OCI-LY7 (cell line): ENCODE measurements around the gene NRF1. TPM values are rescaled to one million over a fixed set of nuclear protein-coding genes. Genes with fewer than 3 reads are reported as not detected.

ENCODE experiments used
- BruUV-seq: library from RNA; stranded (reverse); fragments of 400-500 nt; replicated peaks from 2 replicates; lab custom pipeline; 2021; lab: Mats Ljungman, UMichigan
- CTCF ChIA-PET: fragments of 300-600 bp; sonication (Branson Sonifier 250); formaldehyde crosslinking; loops from one replicate; lab custom pipeline; 2022; ENCODE audit warnings: antibody characterized with exemption; ENCODE audit not compliant: unreplicated experiment; lab: Charles Lee
- POLR2A ChIA-PET: fragments of 300-600 bp; sonication (Branson Sonifier 250); formaldehyde crosslinking; loops from one replicate; lab custom pipeline; 2022; ENCODE audit warnings: antibody characterized with exemption; lab: Charles Lee
- DNase-seq: peaks from one replicate; pipeline ENCODE4 v3.0.0-alpha.2; 2015; ENCODE audit warnings: low spot score
- H2AFZ ChIP-seq: fragments of 200-600 bp; sonication (generic), shearing (Covaris generic); 2 replicates; pipeline ENCODE4 v1.6.1; 2014; ENCODE audit warnings: mild to moderate bottlenecking, antibody characterized with exemption, low read length, moderate library complexity
- H3K27ac ChIP-seq: fragments of 200-600 bp; sonication (generic); 2 replicates; pipeline ENCODE4 v1.5.1; 2014; ENCODE audit warnings: mixed run types, low read depth, mild to moderate bottlenecking, moderate library complexity, low read length, inconsistent platforms; ENCODE audit not compliant: poor library complexity, severe bottlenecking
- H3K36me3 ChIP-seq: fragments of 200-600 bp; sonication (generic); 2 replicates; pipeline ENCODE4 v1.6.1; 2014; ENCODE audit warnings: mild to moderate bottlenecking, antibody characterized with exemption, low read length, moderate library complexity, mixed read lengths; ENCODE audit not compliant: insufficient read depth
- H3K4me1 ChIP-seq: fragments of 200-600 bp; sonication (generic); 2 replicates; pipeline ENCODE4 v1.5.1; 2014; ENCODE audit warnings: mild to moderate bottlenecking, low read length; ENCODE audit not compliant: insufficient read depth, poor library complexity, severe bottlenecking
- H3K4me2 ChIP-seq: fragments of 200-600 bp; sonication (generic); 2 replicates; pipeline ENCODE4 v1.6.1; 2014; ENCODE audit warnings: mild to moderate bottlenecking, low read length
- H3K4me3 ChIP-seq: fragments of 200-600 bp; sonication (generic); 2 replicates; pipeline ENCODE4 v1.5.1; 2014; ENCODE audit warnings: mild to moderate bottlenecking, low read depth, low read length; ENCODE audit not compliant: poor library complexity, severe bottlenecking
- H3K79me2 ChIP-seq: fragments of 200-600 bp; sonication (generic); 2 replicates; pipeline ENCODE4 v1.6.1; 2016; ENCODE audit warnings: low read depth, mild to moderate bottlenecking, low read length, moderate library complexity, mixed read lengths; ENCODE audit not compliant: insufficient read depth
- H3K9me2 ChIP-seq: fragments of 200-600 bp; sonication (generic); 2 replicates; pipeline ENCODE4 v1.6.1; 2016; ENCODE audit warnings: mild to moderate bottlenecking, low read length, mixed read lengths; ENCODE audit not compliant: insufficient read depth
- H3K9me3 ChIP-seq: fragments of 200-600 bp; sonication (generic); 2 replicates; pipeline ENCODE4 v1.6.1; 2014; ENCODE audit warnings: mild to moderate bottlenecking, mixed run types, low read length, mixed read lengths
- H4K20me1 ChIP-seq: fragments of 200-600 bp; sonication (generic); 2 replicates; pipeline ENCODE4 v1.6.1; 2014; ENCODE audit warnings: mild to moderate bottlenecking, antibody characterized with exemption, low read length, moderate library complexity, mixed read lengths; ENCODE audit not compliant: insufficient read depth
- CTCF ChIP-seq: fragments of 200-600 bp; sonication (generic); conservative IDR thresholded peaks from 2 replicates; pipeline ENCODE4 v1.5.1; 2014; ENCODE audit warnings: mild to moderate bottlenecking, antibody characterized with exemption, low read length, moderate library complexity, mixed read lengths
- EZH2phosphoT487 ChIP-seq: fragments of 200-600 bp; sonication (generic); IDR thresholded peaks from 2 replicates; pipeline ENCODE4 v1.6.1; 2018; ENCODE audit warnings: low read depth, borderline replicate concordance, mild to moderate bottlenecking, mixed run types, antibody characterized with exemption, low read length, moderate library complexity, mixed read lengths
- intact Hi-C: fragments of 100-400 bp; cut with micrococcal nuclease; formaldehyde crosslinking; loops from one replicate; pipeline ENCODE4 v1.10.0; 2022; ENCODE audit not compliant: unreplicated experiment
- total RNA-seq, 2 experiments: library from RNA; depleted of rRNA in 1 of 2; stranded (reverse); fragments of >200 nt in 1 of 2; shearing (Covaris generic) in 1 of 2; gene quantifications; 2 replicates each; pipeline ENCODE4 v1.2.3, GENCODE V29; 2014 to 2022

Gene NRF1
- total RNA-seq, 2 experiments from 2014 or later = 26.5 to 26.9 TPM

GRCh38 chr7:129764247-129765084, 152.9 kb downstream of the NRF1 start:
- no peaks in the 10 kb centered on the region for H3K9me2 ChIP-seq
- H3K27ac ChIP-seq = no peak overlapping the region
- intact Hi-C loops = no loop called here
- H3K9me3 ChIP-seq = no peaks in the 10 kb centered on the region
- H4K20me1 ChIP-seq = no peaks in the 10 kb centered on the region
- no peak overlapping the region for H2AFZ ChIP-seq
- no peak for DNase-seq
- H3K4me2 ChIP-seq = no peak overlapping the region
- no peaks in the 10 kb centered on the region for H3K4me1 ChIP-seq
- no peaks in the 10 kb centered on the region for H3K79me2 ChIP-seq
- BruUV-seq = no TSS peak
- no peak overlapping the region for H3K4me3 ChIP-seq
- no peaks in the 10 kb centered on the region for H3K36me3 ChIP-seq
- TF ChIP-seq CTCF (no peak), EZH2phosphoT487 (no peak)
- POLR2A ChIA-PET = interaction anchor here (0.6 to 1.0 kb wide), 5 partner anchors 9 to 249 kb away, joined by 3 to 4 read pairs (median 4); no protein-coding TSS in a partner anchor
- CTCF ChIA-PET = no interaction called here

GRCh38 chr7:129765352-129765751, 153.8 kb downstream of the NRF1 start:
- Histone ChIP-seq H3K4me2 (no peak overlapping the region), H3K27ac (no peak overlapping the region), H2AFZ (no peak overlapping the region), H3K79me2 (no peaks in the 10 kb centered on the region), H4K20me1 (no peaks in the 10 kb centered on the region), H3K36me3 (no peaks in the 10 kb centered on the region), H3K9me2 (no peaks in the 10 kb centered on the region), H3K4me1 (no peaks in the 10 kb centered on the region), H3K4me3 (no peak overlapping the region), H3K9me3 (no peaks in the 10 kb centered on the region)
- CTCF ChIA-PET = no interaction called here
- POLR2A ChIA-PET = interaction anchor here (0.6 kb wide), 1 partner anchor 234 kb away, joined by 4 read pairs; no protein-coding TSS in a partner anchor
- intact Hi-C loops = no loop called here
- TF ChIP-seq EZH2phosphoT487 (no peak), CTCF (no peak)
- BruUV-seq = no TSS peak
- DNase-seq = no peak
